ENCODE results near the gene CD8B2. TPM values are rescaled to one million over a fixed set of nuclear protein-coding genes. Genes with fewer than 3 reads are reported as not detected.

CD8B2 gene
- total RNA-seq, 1 experiment from 2014 or later = not detected

DNA sequence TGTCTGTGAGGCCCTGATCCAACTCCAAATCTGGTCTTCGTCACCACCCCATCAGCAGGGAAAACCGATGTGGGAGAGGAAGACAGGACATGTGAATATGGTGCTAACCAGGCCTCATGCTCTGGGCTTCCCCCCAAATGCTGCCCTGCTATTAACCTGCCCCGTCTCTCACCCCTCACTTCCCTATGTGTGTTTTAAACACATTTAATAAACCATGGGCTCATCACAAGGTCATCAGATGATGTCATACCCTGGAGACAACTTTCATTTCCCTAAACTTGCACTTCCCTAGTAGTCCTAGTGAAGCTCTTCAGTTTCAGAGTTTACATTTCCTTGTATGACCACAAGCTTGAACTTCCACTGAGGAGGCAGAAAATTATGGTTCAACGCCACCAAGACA is 49.9 kb downstream of the CD8B2 start:
- H3K79me2 ChIP-seq (ENCODE audit: insufficient read depth, low read length) = no peaks in the 10 kb centered on the region
- H3K4me2 ChIP-seq (ENCODE audit: insufficient read depth, insufficient read length, low read length) = no peak overlapping the region
- peaks cover 2% of the 10 kb centered on the region; the same call in 1 of the 2 replicates for H3K4me1 ChIP-seq (ENCODE audit: insufficient read depth, low read length)
- H3K27ac ChIP-seq (ENCODE audit: insufficient read length, low read depth, low read length) = no peak overlapping the region
- no peak overlapping the region for H3T11ph ChIP-seq (ENCODE audit: low read length)
- no peaks in the 10 kb centered on the region for H3K27me3 ChIP-seq (ENCODE audit: insufficient read depth, low read length)
- H3K9me3 ChIP-seq (ENCODE audit: control insufficient read depth, low read depth, low read length) = no peaks in the 10 kb centered on the region
- H3K56ac ChIP-seq (ENCODE audit: insufficient read length, low read depth, low read length) = no peak overlapping the region
- no peak for DNase-seq
- H2AFZ ChIP-seq (ENCODE audit: low read length) = no peak overlapping the region
- Mint-ChIP-seq H3K36me3 (ENCODE audit: insufficient read depth in 1 of 3, low read depth in 3 of 3) (no peaks in the 10 kb centered on the region), H3K4me3 (no peak overlapping the region), H3K9me3 (no peaks in the 10 kb centered on the region; a peak in 1 of 5 replicates), H3K4me1 (peaks cover 10 to 11% of the 10 kb centered on the region in 2 experiments), H3K27me3 (ENCODE audit: low read depth) (peaks cover 6% of the 10 kb centered on the region), H3K27ac (no peak overlapping the region; a peak in 1 of 7 replicates)
- no peak overlapping the region for H2BK15ac ChIP-seq (ENCODE audit: low read depth, low read length)
- no peak overlapping the region for H2AK5ac ChIP-seq (ENCODE audit: insufficient read length, low read length)
- H2BK12ac ChIP-seq (ENCODE audit: insufficient read length, low read depth, low read length) = no peak overlapping the region
- TF ChIP-seq, protein P1, sequence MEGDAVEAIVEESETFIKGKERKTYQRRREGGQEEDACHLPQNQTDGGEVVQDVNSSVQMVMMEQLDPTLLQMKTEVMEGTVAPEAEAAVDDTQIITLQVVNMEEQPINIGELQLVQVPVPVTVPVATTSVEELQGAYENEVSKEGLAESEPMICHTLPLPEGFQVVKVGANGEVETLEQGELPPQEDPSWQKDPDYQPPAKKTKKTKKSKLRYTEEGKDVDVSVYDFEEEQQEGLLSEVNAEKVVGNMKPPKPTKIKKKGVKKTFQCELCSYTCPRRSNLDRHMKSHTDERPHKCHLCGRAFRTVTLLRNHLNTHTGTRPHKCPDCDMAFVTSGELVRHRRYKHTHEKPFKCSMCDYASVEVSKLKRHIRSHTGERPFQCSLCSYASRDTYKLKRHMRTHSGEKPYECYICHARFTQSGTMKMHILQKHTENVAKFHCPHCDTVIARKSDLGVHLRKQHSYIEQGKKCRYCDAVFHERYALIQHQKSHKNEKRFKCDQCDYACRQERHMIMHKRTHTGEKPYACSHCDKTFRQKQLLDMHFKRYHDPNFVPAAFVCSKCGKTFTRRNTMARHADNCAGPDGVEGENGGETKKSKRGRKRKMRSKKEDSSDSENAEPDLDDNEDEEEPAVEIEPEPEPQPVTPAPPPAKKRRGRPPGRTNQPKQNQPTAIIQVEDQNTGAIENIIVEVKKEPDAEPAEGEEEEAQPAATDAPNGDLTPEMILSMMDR (conservative IDR thresholded peaks at IDR 0.05) = no peak
- no peaks in the 10 kb centered on the region for H4K20me1 ChIP-seq (ENCODE audit: control insufficient read depth, insufficient read depth, insufficient read length)
- H2BK20ac ChIP-seq (ENCODE audit: low read depth, low read length, poor library complexity, severe bottlenecking) = no peak overlapping the region
- no peak overlapping the region for H3K9ac ChIP-seq (ENCODE audit: extremely low read depth, insufficient read length, low read length)
- WGBS (ENCODE audit: extremely low coverage, insufficient read length, low lambda C conversion rate) = no CpG with 5 or more reads among the region's 4 CpGs
- H3K79me1 ChIP-seq (ENCODE audit: insufficient read depth, low read depth, low read length, poor library complexity, severe bottlenecking) = no peaks in the 10 kb centered on the region
- H4K5ac ChIP-seq (ENCODE audit: insufficient read length, low read depth, low read length) = no peak overlapping the region
- H3K23me2 ChIP-seq (ENCODE audit: insufficient read length, low read depth, low read length, poor library complexity, severe bottlenecking) = no peaks in the 10 kb centered on the region
- H4K8ac ChIP-seq (replicated peaks; ENCODE audit: insufficient read length, low read depth, low read length) = no peak overlapping the region
- H2BK120ac ChIP-seq (ENCODE audit: low read depth, low read length, poor library complexity, severe bottlenecking) = no peak overlapping the region
- no peak overlapping the region for H3K23ac ChIP-seq (ENCODE audit: insufficient read length, low read depth, low read length)
- H4K91ac ChIP-seq (ENCODE audit: insufficient read length, low read depth, low read length) = no peak overlapping the region
- no peak overlapping the region for H3K18ac ChIP-seq (ENCODE audit: insufficient read length, low read depth, low read length)
- no peak overlapping the region for H3K4ac ChIP-seq (ENCODE audit: low read depth, low read length)
- H3K14ac ChIP-seq (ENCODE audit: insufficient read depth, low read length) = no peak overlapping the region
- no peak overlapping the region for H2BK5ac ChIP-seq (ENCODE audit: insufficient read length, low read length)
